Measurements from ENCODE around the gene FSTL5.

The FSTL5 gene

DNA sequence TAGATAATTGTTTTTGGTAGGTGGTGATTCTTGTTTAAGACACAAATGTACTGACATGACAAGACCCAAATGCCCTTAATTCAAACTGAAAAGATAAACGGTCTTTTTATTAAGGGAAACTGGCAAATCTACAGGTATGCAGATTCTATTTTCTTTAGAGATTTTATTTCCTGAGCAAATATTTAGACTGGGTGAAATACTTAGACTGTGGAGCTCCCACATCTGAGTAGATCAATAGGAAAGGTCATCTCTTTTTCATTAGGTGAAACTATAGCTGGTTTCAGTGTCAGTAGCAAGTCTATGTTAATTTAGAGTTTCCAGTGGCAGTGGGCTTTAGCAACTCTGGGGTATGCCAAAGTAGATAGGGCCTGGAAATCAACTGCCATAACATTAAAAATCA, 446.7 kb downstream of the FSTL5 start:
- no peak for TF ChIP-seq ZFX (IDR thresholded peaks at IDR 0.05; ENCODE audit: borderline replicate concordance)
- TF ChIP-seq, protein P1, sequence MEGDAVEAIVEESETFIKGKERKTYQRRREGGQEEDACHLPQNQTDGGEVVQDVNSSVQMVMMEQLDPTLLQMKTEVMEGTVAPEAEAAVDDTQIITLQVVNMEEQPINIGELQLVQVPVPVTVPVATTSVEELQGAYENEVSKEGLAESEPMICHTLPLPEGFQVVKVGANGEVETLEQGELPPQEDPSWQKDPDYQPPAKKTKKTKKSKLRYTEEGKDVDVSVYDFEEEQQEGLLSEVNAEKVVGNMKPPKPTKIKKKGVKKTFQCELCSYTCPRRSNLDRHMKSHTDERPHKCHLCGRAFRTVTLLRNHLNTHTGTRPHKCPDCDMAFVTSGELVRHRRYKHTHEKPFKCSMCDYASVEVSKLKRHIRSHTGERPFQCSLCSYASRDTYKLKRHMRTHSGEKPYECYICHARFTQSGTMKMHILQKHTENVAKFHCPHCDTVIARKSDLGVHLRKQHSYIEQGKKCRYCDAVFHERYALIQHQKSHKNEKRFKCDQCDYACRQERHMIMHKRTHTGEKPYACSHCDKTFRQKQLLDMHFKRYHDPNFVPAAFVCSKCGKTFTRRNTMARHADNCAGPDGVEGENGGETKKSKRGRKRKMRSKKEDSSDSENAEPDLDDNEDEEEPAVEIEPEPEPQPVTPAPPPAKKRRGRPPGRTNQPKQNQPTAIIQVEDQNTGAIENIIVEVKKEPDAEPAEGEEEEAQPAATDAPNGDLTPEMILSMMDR (IDR thresholded peaks at IDR 0.05), result no peak
- no peak overlapping the region for H3K27ac ChIP-seq

DNA sequence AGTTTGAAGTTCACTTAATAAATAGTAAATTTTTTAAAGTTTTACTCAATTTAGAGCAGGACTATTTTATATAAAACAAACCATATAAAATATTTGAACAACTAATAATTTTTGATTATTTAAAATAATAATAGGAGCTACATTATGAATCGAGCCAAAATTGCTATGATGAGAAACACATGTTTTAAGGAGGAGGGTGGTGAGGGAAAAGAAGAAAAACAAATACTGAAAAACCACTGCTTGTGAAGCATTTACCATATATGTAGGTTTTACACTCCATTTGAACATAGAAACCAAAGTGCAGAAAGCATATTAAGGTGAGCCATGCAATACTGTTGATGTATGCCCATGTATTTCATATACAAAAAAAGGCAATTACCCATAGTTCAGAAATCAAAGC, 448.9 kb downstream of the FSTL5 start:
- TF ChIP-seq, protein P1 (IDR thresholded peaks at IDR 0.05), result no peak
- no peak for TF ChIP-seq ZFX (IDR thresholded peaks at IDR 0.05; ENCODE audit: borderline replicate concordance)
- H3K27ac ChIP-seq, result no peak overlapping the region

- no peak overlapping the region for H3K27ac ChIP-seq
- TF ChIP-seq ZFX (IDR thresholded peaks at IDR 0.05; ENCODE audit: borderline replicate concordance), result no peak
- TF ChIP-seq, protein P1 (IDR thresholded peaks at IDR 0.05), result no peak
These were observed 449.6 kb downstream of the FSTL5 start for GRCh38 chr4:161714022-161714751.

DNA sequence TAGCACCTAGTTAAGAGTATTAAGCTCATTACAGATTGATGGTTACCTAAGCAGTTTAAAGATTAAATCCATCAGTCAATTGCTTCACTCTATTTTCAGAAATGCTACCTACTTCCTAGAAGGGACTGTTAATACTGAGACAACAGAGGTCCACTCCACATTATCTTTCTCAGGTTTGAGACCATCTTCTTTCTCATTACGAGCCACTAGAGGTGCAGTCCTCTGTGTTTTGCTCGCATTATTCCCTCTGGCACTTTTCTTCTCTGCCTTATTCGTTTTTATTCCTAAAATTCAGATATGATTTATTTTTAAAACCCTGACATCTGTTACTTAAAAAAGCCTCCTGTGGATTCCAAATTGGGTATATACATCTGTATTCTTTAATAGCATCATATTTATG, 459.1 kb downstream of the FSTL5 start:
- no peak for TF ChIP-seq ZFX (IDR thresholded peaks at IDR 0.05; ENCODE audit: borderline replicate concordance)
- TF ChIP-seq, protein P1 (IDR thresholded peaks at IDR 0.05), result no peak
- no peak overlapping the region for H3K27ac ChIP-seq

DNA sequence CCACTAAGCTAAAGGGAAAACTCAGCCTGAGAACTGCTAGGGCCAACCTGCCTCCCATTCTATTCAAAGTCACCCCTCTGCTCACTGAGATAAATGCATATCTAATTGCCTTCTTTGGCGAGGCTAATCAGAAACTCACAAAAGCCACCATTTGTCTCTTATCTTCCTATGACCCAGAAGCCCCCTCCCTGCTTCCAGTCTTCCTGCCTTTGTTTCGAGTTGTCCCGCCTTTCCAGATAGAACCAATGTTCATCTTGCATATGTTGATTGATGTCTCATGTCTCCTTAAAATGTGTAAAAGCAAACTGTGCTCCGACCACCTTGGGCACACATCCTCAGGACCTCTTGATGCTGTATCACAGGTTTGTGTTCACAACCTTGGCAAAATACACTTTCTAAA, 459.8 kb downstream of the FSTL5 start:
- no peak for TF ChIP-seq ZFX (IDR thresholded peaks at IDR 0.05; ENCODE audit: borderline replicate concordance)
- TF ChIP-seq, protein P1 (IDR thresholded peaks at IDR 0.05), result no peak
- no peak overlapping the region for H3K27ac ChIP-seq

DNA sequence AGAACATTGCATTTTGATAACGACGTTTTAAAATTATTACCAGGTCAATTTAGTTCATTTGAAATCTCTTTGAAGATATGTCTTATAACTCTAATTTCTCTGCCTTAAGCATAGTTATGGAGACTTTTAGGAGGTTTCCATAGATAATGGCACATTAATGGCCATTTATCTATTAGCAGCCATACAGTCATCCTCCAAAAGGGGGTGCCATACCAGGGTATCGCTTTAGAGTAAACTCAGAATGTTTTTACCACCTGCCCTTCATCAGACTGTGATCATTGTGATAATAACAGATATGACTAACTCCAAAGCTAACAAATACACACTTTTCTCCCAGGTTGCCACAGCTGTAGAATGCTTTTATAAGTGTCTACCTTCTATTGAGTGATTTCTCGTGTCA, 461.5 kb downstream of the FSTL5 start:
- TF ChIP-seq ZFX (IDR thresholded peaks at IDR 0.05; ENCODE audit: borderline replicate concordance), result no peak
- TF ChIP-seq, protein P1 (IDR thresholded peaks at IDR 0.05), result peak; percentile 38
- no peak overlapping the region for H3K27ac ChIP-seq

DNA sequence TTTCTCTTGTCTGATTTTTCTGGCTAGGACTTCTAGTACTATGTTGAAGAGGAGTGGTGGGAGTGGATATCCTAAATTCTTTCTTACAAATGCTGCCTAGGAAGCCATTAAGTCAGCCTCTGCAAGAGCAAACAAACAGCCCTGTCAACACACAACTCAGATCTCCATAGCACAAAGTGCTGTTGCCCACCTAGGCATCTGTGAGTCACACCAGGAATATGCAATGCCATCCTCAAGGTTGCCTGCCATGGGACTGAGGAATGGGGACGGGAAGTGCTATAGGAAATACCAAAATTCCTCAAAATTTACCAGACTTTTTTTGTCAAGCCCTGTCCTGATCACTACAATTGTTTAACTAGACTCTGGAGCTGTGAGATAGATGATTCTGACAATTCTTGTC, 466.9 kb downstream of the FSTL5 start:
- TF ChIP-seq, protein P1 (IDR thresholded peaks at IDR 0.05), result no peak
- no peak for TF ChIP-seq ZFX (IDR thresholded peaks at IDR 0.05; ENCODE audit: borderline replicate concordance)
- H3K27ac ChIP-seq, result no peak overlapping the region
